Left forelimb (tissue), 1 donor: ENCODE measurements around the gene INKA2.
"Not testable (repeated sequence)": the region's sequence is repeated elsewhere in the genome, so short reads cannot be mapped to it uniquely, and the experiment has no call there.

Experiments
- DNase-seq: peaks from one replicate; pipeline ENCODE4 v3.0.0-alpha.2; 2018; ENCODE audit warnings: low spot score

INKA2 gene

DNA sequence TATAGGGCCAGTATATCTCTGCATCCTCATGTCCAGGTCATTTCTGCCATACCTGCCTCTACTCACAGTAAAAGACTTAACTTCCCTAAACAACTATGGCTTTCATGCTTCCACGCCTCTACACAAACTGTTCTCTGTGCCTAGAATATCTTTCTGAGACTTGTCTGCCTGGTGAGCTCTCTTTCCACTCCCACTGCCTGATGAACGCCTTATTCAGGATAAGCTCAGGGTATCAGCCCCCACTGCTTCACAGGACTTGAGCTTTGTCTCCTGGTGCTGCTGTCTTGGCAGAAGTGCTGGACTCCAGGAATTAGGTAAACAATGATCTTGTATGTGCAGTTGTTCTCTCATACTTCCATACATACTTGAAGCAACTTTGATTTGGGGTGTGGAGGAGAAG is 11.7 kb upstream of the INKA2 start:
- no peak for DNase-seq

DNA sequence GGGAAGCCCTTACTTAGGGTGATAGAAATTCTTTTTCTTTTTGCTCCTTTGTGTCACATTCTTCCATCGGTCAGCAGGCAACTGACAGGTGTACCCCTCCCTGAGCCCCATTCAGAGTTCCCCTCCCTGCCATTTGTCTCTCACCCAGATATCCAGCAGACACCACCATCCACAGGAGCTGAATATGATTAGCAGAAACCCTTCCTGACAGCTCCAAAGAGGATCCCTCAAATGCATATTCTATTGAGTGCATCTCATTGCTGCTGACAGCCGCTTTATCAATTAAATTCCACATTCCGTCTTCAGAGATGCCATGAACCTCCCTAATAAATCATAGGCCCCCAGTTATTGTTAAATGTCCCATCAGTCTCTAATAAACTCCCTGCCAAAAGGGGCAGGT is 10.4 kb upstream of the INKA2 start:
- DNase-seq = no peak

DNA sequence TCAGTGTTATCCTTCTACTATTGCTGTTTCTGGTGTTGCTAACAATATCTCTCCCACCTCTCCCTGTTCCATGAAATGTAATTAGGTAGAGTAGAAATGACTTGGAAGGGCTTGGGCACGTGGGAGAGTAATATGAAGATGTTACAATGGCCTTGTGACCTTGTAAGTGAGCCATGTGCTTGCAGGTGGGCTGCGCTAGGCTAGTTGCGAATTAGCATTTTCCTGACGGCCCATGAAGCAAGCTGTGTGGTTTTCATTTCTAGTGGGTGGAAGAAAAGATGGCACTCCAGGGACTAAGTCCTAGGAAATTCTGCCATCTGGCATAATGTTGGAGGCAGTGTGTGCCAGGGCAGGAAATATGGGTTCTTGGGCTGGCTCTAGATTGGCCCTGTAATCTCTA is 8.8 kb upstream of the INKA2 start:
- DNase-seq = no peak

DNA sequence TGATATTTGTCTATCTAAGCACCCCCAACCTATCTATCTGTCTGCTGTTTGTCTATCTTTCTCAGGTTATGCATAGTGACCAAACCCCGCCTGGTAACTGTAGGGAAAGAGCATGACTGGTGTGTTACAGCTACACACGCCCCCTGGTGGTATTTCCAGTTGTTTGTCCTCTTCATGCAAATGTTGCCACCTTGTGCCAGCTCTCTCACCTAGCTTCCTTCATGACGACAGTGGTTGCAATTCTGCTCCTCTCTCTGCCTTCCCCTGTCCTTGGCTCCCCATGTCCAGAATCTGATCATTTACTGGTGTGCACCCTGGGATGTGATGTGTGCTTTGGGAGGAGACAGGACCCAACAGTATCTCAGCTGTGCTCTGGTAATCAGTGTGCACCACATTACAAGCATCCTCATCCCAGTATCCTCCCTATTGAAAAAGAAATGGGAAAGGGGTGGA is 8.1 kb upstream of the INKA2 start:
- DNase-seq = no peak

DNA sequence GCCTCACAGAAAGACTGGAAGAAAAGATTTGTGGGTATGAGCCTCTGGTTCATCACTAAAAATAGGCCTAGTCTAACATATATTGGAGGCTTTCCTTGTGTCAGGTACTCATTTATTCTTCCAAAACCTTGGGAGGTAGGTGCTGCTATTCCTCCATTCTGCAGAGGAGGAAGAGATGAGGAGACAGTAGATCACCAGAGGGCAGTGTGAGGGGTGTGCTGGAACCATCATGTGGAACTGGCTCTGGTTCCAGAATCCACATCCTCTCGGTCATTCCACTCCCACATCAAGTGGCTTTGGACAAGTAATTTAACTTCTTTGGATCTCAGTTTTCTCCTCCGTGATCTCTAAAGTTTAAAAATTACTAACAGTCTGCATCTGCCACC is 7.4 kb upstream of the INKA2 start:
- no peak for DNase-seq

DNA sequence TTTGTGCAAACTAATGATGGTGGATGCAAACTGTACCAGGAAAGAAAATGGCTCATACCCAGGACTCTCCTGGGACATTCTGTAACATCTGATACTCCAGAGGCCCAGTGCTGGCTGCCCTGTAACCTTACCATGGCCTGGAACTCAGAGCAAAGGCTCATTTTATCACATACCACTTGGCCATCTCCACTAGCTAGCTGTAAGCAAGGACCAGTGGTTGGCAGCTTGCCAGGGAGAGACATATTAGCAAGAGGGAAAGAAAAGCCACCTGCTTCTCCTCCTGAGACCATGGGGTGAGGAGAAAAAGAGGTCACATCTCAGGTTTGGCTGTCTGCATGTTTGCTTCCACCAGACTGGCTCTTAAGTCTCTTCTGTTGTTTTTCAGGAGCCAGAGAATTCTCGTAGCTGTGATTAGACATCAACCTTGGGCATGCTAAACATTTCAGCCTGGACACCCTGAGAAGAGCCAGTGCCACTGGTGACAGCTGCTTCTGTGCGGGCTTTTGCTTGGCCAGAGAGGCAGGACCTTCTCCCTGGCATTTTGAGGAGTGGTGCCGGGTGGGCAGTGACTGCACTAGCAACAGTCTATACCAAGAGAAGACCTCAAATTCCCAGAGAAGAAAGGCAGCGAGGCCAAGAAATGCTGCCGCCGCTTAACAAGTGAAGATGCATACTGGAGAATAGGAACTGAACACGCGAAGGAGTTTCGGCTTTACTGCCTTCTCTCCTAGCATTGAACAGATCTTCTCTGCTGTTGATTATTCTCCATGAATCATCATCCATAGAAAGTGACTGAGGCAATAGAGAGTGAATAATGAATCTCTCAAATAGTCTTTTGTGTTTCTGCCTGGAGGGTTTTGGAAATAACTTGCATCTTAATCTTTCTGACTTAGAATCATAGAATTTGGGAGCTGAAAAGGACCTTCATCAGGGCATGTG is 6.7 kb upstream of the INKA2 start:
- no peak for DNase-seq

DNA sequence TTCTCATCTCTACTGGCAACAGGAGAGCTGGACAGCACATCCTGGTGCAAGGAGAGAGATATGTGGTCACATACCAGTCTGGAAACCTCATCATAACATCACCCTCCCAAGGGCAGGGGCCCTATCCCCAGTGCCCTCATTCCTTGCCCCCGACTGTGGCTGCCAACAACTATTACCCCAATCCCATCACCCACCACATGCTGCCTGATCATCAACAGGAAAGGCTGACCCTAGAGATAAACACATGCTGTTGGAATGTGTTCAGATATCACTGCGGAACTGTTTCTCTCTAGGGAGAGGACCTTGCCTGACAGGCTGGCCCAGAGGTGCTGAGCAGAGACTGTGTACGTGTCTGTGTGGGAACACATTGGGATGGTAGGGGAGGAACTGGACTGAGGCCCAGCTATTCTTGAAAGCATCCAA is 4.5 kb upstream of the INKA2 start:
- DNase-seq = no peak

DNA sequence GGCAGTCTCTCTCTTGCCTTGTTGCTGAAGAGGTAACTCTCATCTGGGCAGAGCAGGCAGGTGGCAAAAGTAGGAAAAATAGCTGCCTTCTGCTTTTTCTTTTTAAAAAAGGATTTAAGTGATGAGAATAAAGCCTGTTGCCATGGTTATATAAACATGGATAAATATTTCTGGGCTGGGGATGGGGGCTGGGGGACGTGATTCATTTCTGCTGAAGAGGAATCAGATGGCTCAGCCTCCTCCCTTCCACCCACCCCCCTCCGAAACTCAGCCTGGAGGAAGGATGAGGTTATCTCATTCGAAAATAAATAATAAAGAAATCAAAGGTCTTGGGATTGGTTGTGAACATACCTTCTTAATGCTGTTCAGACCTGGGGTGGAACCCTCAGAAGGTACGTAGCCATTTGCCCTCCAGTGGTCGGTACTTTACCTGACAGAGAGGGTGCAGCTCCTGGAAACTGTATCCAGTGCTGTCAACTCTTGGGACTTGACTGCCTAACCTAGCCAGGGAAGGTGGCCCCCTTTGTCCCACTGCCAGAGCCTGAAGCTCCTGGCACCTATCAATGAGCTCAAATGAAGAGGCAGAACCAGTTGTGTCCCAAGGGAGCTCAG is 3.8 kb upstream of the INKA2 start:
- no peak for DNase-seq

DNA sequence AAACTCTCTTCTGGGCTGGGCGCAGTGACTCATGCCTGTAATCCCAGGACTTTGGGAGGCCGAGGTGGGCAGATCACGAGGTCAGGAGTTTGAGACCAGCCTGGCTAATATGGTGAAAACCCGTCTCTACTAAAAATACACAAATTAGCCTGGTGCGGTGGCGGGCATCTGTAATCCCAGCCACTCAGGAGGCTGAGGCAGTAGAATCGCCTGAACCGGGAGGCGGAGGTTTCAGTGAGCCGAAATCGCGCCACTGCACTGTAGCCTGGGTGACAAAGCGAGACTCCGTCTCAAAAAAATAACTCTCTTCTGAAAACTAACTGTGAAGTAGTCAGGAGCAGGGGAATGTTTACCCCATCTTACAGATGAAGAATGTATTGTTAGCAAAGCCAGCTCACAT is 3.1 kb upstream of the INKA2 start:
- not testable (repeated sequence) for DNase-seq

DNA sequence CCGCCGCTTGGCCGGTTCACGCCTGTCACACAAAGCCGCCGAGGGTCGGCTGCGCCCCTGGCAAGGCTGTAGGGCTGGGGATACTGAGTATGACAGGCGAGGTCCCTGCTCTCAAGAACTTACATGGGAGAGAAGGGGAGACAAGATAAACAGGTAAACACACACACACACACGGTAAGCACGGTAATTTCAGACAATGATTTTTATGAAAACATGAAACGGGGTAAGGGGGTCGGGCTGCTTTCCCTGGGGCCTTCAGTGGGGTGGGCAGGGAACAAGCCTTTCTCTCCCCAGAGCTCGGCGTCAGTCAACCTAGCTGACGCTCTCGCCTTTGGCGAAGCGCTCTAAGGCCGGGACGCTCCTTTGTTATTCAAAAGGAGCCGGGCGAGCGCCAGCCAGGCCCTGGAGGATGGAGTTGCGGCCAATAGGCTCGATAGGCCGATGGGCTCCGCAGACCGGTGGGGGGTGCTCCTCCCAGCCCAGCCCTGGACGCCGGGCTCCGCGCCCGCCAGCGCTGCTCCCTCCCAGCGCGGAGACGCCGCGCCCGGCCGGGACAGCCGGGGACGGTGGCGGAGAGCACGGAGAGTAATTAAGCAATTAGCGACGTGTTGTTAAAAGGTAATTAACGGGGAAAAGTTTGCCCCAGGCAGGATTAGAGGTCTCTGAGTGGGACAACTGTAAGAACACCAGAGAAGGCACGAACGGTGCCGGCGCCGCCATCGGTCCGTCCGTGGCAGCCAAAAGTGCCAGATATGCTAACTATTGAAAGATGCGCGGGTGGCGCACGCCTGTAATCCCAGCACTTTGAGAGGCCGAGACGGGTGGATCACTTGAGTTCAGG is 950 bp upstream of the INKA2 start:
- no peak for DNase-seq

DNA sequence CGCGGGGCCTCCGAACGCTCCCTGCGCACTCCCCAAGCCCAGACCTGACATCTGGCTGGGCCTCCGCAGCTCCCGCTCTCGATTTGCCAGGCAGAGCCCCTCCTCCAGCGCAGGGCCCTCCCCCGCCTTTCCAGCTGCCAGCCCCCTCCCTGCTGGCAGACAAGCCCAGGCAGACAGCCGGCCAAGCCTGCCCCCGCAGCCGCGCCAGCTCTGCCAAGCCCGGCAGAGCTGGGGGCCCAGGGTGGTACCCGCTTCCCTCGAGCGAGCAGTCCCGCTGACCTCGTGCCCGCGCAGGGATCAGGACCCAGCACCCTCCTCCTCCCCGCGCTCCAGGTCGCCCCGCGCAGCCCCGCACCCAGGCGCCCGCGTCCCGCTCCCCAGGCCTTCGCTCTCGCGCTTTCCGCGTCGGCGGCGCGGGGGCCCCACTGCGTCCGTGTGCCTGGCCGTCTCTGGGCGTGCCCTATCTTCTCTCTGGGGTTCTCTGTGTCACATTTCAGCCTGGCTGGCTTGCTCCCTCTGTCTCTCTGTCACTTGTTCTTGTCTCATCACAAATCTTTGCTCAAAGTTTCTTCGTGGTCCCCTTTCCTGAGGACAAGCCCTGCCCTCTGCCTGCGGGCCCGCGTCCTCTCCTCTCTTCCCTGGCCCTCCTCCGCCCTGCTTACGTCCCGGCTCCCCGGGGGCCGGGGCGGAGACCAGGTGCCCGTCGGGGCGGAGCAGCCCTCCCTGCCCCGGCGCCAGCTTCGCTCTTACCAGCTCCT is 580 bp downstream of the INKA2 start:
- peak; percentile 86 for DNase-seq

DNA sequence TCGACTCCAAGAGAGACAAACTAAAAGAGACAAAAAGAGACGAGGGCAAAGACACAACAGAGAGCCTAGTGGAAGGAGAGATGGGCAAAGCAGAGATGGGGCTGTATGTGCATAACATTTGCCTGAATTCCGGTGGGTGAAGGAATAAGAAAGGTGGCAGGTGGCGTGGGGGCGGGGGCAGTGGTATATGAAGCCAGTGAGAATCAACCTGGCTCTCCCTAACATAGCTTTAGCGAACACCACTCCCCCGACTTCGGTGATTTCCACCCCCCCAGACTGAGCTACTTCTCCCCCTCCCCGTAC is 1.1 kb downstream of the INKA2 start:
- DNase-seq = no peak

DNA sequence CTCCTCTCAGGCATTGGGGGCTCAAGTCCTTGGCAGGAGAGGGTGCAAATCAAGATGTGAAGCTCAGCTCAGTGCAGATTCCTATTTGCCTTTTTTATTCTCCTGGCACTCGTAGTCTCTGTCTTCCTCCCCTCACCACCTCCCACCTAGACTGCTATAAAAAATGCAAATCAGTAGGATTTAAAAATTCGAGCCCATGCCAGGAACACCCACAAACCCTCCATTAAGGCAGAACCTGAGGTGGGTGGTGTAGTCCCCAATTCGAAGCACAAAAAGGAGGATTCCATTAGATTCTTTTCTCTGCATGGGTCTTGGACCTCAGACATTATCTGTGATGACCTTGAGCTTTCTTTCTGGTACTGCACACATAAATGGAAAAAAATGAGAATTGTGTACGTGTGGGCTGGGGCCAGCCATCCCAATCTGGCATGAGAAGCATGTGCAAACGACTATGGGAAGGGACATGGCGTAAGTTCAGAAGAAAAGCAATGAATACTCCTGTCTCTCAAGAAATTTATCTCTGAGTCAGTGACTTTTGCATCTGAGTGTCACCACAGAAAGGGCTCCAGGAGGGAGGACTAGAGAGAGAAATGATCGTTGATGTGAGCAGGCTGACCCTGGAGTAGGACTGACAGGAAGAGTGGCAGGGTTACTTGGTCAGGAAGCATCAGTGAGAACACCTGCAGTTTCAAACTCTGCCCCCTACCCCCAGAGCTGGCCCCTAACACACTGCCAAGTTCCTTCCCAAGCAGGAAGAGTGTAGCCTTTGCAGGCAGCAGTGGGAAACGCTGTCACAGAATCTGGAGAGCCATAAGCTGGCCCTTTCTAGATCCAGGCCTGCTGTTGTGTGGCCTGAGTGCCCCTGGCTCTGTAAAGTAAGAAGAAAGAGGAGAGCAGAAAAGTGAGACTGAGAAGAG is 1.7 kb downstream of the INKA2 start:
- no peak for DNase-seq

DNA sequence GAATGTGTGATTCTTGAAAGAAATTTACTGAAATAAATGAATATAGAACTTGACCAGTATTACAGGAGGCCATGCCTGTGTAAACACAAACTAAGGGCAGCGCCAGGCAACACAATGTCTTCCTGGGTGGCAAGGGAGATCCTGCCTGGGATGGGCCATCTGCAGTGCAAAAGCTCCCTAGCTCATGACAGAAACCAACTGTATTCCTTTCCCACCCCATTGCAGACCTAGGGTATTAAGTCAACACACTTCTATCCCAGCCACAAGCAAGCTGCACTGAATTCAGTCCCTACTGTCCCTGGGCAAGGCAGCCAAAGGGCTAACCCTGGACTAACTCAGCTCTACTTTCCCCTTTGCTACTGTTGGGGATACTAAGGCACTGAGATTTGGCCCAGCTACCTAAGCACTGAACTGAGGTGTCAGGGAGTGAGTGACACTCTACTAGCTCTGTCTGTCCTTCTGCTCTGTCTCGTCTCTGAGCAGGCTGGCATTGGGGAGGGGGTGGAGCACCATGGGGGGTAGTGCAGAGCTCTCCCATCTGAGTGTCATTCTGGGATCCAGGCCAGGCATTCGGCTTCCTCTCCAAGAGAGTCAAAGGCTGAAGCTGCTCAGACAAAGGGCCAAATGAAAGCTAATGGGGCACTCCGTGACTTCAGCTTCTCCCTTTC is 2.5 kb downstream of the INKA2 start:
- DNase-seq = no peak

DNA sequence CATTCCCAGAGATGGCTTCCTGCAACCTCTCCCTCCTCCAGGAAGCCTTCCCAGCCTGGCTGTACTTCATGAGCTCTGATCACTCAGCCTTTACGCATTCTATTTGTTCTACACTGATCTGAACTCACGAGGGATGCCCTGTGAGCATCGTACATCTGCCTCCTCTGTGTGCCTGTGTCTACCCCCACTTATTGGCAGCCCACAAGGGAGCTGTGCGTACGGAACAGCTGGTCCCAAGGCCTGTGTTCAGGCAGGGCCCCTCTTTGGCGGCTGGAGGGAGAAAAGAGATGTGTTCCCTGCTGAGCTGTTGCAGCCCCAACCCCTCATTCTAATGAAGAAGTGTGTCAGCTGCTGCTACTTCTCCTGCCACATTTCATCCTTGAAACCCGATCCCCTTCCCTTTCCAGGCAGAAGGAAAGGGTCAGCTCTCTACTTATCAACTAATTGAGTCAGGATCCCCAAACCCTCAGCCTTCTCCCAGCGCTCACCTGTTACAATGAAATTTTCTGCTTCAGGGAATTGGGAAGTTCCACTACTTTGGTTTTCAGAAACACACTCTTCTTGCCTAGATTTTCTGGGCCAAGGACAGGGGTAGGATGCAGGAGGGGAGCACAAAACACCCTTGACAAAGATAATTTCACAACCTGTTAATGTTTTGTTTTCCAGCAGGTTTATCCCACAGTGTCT is 3.2 kb downstream of the INKA2 start:
- DNase-seq = no peak

DNA sequence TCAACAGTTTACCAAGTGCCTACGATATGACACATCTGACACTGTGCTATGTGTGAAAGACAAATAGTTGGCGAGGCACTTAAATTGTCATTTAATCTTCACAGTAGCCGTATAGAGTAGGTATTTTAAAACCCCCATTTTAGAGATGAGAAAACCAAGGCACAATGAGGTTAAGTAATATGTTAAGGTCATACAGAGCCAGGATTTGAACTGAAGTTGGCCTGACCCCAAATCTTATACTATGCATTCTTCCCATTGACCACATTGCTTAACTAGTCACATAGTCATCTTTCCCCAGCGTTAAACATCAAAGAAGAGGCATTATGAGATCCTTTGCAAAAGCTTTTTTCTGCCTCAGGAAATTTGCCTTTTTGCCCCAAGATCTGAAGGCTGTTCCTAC is 3.9 kb downstream of the INKA2 start:
- DNase-seq = no peak

DNA sequence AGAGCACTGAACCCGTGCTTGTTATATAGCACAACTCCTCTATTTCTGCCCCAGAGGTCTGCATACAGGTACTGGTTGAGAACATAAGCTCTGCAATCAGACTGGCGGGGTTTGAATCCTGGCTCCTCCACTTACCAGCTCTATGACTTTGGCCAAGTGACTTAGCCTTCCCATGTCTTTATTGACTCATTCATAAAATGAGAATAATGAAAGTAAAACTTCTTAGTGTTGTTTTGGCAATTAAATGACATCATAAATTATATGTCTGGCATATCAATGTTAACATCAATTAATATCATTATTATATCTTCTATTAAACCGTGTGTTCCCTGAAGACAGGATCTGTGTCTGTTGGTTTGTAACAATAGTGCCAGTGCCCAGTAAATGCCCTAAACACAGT is 4.3 kb downstream of the INKA2 start:
- DNase-seq = no peak

DNA sequence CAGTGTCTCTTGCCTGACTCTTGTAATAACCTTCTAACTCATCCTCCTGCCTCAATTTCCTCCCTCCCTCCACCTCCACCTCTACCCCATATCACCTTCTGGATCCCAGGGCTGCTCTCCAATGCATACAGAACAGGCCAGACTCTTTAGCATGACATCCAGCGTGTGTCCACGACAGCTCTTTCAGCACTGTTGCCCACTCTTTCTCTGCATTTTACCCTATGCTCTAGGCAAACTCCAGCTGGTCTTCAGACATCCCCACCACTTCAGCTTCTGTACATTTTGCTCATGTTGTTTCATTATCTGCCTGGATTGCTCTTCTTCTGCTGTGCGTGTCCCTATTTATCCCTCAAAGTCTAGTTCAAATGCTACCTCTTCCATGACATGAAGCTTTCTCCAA is 4.8 kb downstream of the INKA2 start:
- no peak for DNase-seq

DNA sequence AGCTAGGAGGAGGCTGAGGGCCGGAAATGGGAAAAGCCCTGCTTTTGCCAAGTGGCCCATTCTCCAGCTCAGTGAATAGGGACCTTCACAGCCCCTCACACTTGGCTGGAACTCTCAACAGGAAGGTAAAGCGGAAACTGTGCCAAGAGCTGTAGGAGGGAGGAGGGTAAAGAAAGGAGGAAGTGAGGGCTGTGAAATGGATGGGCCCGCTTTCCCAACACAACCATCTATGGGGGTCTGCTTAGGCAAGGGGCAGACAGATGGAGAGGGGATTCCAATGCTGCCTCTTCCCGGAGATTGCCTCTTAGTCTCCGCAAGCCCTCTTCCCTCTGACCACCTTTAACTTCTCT is 5.2 kb downstream of the INKA2 start:
- DNase-seq = no peak
